Type B pancreatic cell (in vitro differentiated cells): ENCODE results near the gene ADARB2. TPM values are rescaled to one million over a fixed set of nuclear protein-coding genes. Genes with fewer than 3 reads are reported as not detected.

Source experiments
- DNase-seq: peaks from one replicate; pipeline ENCODE4 v3.0.0; 2021; ENCODE audit warnings: mixed read lengths; ENCODE audit not compliant: unreplicated experiment; ENCODE audit errors: extremely low spot score
- H3K27ac Mint-ChIP-seq: 2 replicates; pipeline ENCODE4 v1.8.0; 2021; ENCODE audit warnings: mild to moderate bottlenecking, mixed read lengths
- H3K27me3 Mint-ChIP-seq: 2 replicates; pipeline ENCODE4 v1.8.0; 2021; ENCODE audit warnings: mixed read lengths
- H3K36me3 Mint-ChIP-seq: 2 replicates; pipeline ENCODE4 v1.8.0; 2021; ENCODE audit warnings: mixed read lengths
- H3K4me1 Mint-ChIP-seq: one replicate; pipeline ENCODE4 v1.8.0; 2021; ENCODE audit warnings: mixed read lengths; ENCODE audit not compliant: unreplicated experiment
- H3K4me3 Mint-ChIP-seq: 2 replicates; pipeline ENCODE4 v1.8.0; 2021; ENCODE audit warnings: mild to moderate bottlenecking, mixed read lengths
- H3K9me3 Mint-ChIP-seq: 2 replicates; pipeline ENCODE4 v1.8.0; 2021; ENCODE audit warnings: mixed read lengths
- total RNA-seq: library from RNA; stranded (reverse); gene quantifications from 2 replicates; pipeline ENCODE4 v1.2.1, GENCODE V29; 2021; ENCODE audit warnings: low replicate concordance
- TF ChIP-seq, protein P1 (sequence below): fragments of 200-600 bp; sonication (generic); conservative IDR thresholded peaks from 2 replicates; pipeline ENCODE4 v1.5.0; 2021; ENCODE audit warnings: antibody characterized with exemption, mild to moderate bottlenecking

ADARB2 gene
- total RNA-seq, 1 donor from 2014 or later = 4.9 TPM

DNA sequence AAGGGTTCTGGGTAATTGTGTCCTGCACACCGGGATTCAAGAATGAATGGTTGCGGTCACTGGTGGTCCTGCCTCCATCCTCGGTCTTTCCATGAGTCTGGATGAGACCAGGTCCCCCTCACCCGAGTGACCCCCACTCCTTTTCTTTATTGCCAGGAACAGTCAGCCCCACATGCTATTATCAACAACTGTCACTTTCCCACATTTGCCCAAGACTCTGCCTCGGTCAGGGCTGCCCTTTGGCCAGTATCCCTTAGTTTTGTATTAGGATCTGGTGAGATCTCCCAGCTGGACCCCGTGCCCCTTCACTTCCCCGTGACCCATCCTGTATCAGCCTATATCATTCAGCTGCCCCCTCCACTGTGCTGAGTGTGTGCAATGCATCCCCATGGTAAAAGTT, 288.3 kb downstream of the ADARB2 start:
- no peak for DNase-seq
- Mint-ChIP-seq H3K4me3 (no peak overlapping the region), H3K36me3 (peaks cover 4% of the 10 kb centered on the region), H3K9me3 (peaks cover 11% of the 10 kb centered on the region), H3K27me3 (peaks cover 3% of the 10 kb centered on the region), H3K27ac (peak overlapping the region; percentile 93), H3K4me1 (peaks cover 5% of the 10 kb centered on the region)
- TF ChIP-seq, protein P1, sequence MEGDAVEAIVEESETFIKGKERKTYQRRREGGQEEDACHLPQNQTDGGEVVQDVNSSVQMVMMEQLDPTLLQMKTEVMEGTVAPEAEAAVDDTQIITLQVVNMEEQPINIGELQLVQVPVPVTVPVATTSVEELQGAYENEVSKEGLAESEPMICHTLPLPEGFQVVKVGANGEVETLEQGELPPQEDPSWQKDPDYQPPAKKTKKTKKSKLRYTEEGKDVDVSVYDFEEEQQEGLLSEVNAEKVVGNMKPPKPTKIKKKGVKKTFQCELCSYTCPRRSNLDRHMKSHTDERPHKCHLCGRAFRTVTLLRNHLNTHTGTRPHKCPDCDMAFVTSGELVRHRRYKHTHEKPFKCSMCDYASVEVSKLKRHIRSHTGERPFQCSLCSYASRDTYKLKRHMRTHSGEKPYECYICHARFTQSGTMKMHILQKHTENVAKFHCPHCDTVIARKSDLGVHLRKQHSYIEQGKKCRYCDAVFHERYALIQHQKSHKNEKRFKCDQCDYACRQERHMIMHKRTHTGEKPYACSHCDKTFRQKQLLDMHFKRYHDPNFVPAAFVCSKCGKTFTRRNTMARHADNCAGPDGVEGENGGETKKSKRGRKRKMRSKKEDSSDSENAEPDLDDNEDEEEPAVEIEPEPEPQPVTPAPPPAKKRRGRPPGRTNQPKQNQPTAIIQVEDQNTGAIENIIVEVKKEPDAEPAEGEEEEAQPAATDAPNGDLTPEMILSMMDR = no peak

DNA sequence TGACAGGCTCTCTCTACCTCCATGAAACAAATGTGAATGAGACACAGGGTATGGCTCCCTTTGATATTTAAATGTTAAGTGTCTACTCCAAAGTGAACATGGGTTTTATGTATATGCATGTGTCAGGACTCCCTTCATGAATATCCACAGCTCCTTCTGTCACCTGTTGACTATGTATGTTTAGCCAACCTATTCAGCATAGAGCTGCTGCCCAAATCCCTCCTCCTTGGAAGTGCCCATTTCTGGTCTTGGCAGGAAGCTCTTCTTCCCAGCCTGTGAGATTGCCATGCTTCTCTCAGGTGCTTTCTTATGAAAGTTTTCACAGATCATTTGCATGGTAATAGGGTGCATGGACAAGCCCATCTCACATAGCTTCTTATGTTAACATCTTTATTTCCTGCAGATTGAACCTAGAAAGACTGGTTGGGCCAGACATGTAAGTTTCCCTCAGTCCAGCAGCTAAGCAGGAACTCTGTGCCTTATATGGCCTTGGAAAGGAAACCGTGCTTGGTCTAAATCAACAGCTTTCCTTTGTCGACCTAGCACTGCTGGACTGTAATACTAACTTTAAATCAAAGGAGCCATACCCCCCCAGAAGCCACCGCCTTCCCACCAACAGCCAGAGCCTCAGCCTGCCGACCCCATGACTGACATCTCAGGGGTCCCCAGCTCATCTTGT, 288.9 kb downstream of the ADARB2 start:
- Mint-ChIP-seq H3K4me1 (peaks cover 5% of the 10 kb centered on the region), H3K27me3 (peaks cover 3% of the 10 kb centered on the region), H3K36me3 (peaks cover 3% of the 10 kb centered on the region), H3K27ac (peak overlapping the region; percentile 93), H3K4me3 (peak overlapping the region; percentile 48), H3K9me3 (peaks cover 11% of the 10 kb centered on the region)
- DNase-seq = no peak
- TF ChIP-seq, protein P1 = no peak

DNA sequence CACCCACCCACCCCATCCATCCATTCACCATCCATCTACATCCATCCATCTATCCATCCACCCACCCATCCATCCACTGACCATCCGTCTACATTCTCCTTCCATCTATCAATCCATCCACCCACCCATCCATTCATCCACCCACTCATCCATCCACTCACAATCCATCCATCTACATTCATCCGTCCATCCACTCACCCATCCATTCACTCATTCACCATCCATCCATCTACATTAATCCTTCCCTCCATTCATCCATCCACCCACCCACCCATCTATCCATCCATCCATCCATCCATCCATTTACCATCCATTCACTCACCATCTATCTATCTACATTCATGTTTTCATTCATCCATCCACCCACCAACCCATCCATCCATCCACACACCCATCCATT, 292.5 kb downstream of the ADARB2 start:
- no peak for DNase-seq
- peaks cover 3% of the 10 kb centered on the region for H3K27me3 Mint-ChIP-seq
- no peak overlapping the region for H3K27ac Mint-ChIP-seq
- TF ChIP-seq, protein P1 = no peak
- no peaks in the 10 kb centered on the region for H3K9me3 Mint-ChIP-seq
- H3K36me3 Mint-ChIP-seq = no peaks in the 10 kb centered on the region
- H3K4me1 Mint-ChIP-seq = peaks cover 5% of the 10 kb centered on the region
- no peak overlapping the region for H3K4me3 Mint-ChIP-seq

DNA sequence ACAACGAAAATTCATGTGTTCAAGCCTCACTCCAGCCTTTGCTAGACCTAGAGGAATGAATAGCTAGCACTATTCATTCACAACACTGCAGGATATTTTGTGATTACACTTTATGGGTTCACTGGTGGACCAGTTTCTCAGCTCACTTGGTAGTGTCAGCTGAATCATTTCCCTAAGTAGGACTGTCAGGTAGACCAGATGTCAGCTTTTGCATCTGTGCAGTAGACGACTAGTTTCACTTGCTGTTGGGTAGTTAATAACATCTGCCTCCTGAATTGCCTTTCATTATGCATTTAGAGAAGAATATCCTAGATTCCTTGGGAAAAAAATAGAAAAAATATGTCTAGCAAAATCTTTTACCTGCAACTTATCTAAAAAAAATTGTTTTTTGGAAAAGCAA, 296.4 kb downstream of the ADARB2 start:
- no peaks in the 10 kb centered on the region for H3K9me3 Mint-ChIP-seq
- TF ChIP-seq, protein P1 = no peak
- H3K4me3 Mint-ChIP-seq = no peak overlapping the region
- no peaks in the 10 kb centered on the region for H3K36me3 Mint-ChIP-seq
- no peak overlapping the region for H3K27ac Mint-ChIP-seq
- peaks cover 5% of the 10 kb centered on the region for H3K27me3 Mint-ChIP-seq
- DNase-seq = no peak
- no peaks in the 10 kb centered on the region for H3K4me1 Mint-ChIP-seq

DNA sequence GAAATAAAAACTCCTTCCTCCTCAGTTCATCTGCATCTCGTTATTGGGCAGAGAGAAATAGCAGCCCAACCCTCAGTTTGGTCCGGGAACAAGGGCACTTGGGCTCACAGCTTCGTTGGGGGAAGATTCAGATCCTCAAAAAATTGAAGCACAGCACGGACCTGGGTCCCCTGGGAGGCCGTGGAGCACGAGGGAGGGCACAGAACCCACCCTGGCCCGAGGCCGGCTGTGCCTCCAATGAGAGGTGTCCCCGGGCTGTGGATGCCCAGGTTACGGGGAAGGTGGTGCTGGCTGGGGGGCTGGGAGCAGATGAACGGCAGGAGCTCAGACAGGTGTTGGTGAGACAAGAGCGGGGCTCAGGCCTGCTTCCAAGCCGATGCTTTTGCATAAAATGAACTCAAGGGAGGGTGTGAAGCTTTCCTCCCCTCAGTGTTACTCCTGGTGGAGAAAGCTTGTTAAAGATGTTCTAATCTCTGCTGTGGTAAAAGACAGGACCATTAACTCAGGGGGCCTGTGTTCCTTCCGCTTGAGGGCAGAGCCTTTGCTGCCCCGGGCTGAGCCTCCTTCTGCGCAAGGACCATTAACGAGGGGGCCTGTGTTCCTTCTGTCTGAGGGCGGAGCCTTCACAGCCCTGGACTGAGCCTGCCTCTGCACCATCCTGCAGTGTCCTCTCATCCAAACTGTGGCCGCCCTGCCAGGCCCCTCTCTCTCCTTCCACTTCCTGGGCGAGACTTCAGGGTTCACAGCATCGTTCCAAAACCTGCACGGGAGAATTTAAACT, 302.2 kb downstream of the ADARB2 start:
- DNase-seq = no peak

More for the DNA sequence above, 302.2 kb downstream of the ADARB2 start:
- Mint-ChIP-seq H3K9me3 (no peaks in the 10 kb centered on the region), H3K27ac (no peak overlapping the region), H3K4me1 (peaks cover 15% of the 10 kb centered on the region), H3K27me3 (peaks cover 5% of the 10 kb centered on the region), H3K36me3 (no peaks in the 10 kb centered on the region), H3K4me3 (no peak overlapping the region)
- TF ChIP-seq, protein P1 = no peak
